HG03457 (cell line): ENCODE measurements around the gene UNG.
"Not testable (repeated sequence)": the region's sequence is repeated elsewhere in the genome, so short reads cannot be mapped to it uniquely, and the experiment has no call there.

Source experiments
- ATAC-seq: cut with Tn5 transposase; IDR thresholded peaks from one replicate; pipeline ENCODE4 v1.9.1; 2021; ENCODE audit warnings: moderate number of reproducible peaks; ENCODE audit not compliant: unreplicated experiment

Gene UNG

DNA sequence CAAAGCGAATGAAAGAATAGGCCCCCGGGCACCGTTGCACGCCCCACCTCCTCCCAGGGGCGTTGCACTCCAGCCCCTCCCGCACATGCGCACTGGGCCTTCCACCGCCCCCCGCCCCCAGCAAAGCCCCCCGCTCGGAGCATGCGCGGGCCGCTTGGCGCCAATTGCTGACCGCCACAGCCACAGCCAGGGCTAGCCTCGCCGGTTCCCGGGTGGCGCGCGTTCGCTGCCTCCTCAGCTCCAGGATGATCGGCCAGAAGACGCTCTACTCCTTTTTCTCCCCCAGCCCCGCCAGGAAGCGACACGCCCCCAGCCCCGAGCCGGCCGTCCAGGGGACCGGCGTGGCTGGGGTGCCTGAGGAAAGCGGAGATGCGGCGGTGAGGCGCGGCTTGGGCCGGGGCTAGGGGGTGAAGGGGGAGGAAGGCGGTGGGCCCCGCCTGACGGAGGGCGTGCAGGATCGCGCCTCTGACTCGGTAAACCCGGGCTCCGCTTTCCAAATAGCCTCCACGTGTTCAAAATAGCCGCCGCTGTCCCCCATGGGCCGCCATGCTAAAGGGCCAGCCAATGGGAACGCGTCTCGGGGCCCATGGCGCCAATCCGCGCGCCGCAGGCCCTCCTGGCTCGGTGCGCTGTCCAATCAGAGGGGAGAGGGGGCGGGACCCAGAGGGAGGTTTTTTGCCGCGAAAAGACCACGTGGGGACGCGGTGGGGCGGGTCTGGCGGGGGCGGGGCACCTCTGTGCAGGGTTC, at the start of gene UNG:
UNG (plus strand) TSS at position 163 of the 748 bp plus-strand sequence; CDS start at position 246, 83 bp downstream.
- ATAC-seq = peak; percentile 83

DNA sequence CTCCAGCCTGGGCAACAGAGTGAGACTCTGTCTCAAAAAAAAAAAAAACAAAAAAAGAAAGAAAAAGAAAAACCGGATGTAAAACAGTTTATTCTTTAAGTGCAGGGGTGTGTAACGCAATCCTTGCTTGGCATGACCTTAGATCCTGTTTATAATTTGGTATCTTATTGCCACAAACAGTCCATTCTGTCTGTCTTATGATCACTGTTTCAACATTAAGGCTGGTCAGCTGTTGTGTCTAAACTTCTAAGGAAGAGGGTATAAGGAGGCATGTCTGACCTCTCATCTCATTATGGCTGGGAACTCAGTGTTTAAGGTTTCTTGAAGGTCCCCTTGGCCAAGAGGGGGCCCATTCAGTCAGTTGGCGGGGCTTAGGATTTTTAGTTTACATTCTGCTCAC, 48.7 kb upstream of the UNG start:
- ATAC-seq = not testable (repeated sequence)

DNA sequence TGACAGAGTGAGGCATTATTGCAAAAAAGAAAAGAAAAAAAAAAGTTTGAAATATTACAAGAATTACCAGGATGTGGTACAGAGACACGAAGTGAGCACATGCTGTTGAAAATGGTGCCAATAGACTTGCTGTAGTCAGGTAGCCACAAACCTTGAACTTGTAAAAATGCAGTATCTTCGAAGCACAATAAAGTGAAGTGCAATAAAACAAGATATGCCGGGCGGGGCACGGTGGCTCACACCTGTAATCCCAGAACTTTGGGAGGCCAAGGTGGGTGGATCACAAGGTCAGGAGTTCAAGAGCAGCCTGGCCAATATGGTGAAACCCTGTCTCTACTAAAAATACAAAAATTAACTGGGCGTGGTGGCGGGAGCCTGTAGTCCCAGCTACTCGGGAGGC, 47.6 kb upstream of the UNG start:
- not testable (repeated sequence) for ATAC-seq

GRCh38 chr12:109052097-109052413, 45.3 kb upstream of the UNG start:
- ATAC-seq = no peak

DNA sequence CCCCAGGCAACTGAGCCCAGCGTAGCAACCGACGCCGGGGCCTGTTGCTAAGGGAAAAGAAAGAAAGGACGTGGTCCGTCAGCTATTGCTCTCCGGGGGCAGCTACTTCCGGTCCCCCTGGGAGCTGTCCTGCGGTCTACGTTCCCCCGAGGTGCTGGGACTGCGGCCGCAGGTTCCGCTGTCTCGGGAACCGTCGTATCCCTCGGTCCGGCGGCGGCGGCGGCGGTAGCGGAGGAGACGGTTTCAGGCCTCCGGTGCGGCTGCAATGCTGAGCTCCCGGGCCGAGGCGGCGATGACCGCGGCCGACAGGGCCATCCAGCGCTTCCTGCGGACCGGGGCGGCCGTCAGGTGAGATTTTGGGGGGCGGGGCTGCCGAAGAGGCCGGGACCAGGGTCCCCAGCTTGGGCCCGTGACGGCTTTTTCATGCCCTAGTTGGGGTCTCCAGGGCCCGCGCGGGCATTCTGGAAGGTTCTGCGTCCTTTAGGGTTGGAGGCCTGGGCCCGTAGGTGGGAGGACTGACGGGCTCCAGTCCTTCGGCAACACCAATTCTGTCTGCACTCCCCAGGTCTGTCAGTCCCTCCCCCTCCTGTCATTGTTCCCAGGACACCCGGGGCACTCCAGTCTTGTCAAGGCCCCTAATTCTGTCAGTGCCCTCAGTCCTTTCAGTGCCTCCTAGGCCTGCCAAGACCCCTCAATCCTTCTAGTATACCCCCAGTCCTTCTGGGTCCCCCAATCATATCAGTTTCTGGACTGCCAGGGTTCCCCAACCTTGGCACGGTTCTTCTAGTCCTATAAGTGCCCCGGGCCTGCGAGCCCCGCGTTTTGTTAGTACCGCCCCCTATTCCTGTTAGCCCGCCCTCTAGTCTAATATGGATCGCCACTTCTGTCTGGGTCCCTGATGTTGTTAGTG, 44.7 kb upstream of the UNG start, which contains the start of gene USP30:
USP30 (plus strand) TSS at position 163 of the 910 bp plus-strand sequence; CDS start at position 266, 103 bp downstream.
- ATAC-seq = peak; percentile 55

DNA sequence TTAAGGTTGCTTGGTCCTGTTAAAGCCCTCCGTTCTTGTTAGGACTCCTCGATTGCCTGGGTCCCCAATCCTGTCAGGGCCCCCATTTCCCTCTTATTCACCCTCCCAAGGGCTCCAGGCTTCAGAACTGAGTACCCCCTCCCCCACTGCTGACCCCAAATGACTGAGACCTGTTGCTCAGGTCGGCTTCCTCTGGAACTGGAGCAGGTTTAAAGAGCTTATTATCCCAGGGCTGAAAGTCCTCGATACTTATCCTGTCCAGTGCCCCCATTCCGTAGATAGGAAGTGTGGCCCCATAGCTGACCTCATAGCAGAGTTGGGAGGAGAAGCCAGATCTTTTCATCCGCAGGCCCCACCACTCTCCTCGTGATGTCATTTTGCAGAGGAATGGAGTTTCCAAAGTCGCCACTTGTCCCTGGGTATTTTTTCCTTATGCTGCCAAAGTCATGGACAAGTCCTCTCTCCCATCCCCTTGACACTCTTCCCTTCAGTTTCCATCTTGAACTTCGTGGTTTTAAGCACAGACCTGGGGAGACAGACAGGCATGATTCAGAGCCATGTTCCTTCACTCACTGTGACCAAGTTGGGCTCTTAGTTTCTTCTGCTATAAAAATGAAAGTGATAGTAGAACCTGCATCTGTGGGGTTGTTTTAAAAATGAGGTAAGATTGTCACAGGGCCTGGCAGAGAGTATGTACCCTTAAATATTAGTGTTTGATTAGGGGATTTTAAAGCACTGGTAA, 43.8 kb upstream of the UNG start:
- ATAC-seq = no peak

GRCh38 chr12:109054124-109054513, 43.3 kb upstream of the UNG start:
- not testable (repeated sequence) for ATAC-seq

DNA sequence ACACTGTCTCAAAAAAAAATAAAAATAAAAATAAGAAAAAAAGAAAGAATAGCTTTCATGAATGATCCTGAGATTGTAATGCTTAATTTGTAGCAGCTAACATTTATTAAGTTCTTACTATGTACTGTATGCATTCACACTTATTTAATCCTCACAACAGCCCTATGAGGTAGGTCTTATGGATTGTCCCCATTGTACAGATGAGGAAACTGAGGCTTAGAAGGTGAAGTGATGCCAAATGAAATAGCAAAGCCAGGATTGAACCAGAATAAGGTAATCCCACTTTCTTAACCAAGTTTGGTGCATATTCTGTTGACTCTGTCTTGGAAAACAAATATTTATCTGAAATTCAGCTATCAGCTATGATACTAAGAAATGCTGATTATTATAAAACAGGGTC, 42.9 kb upstream of the UNG start:
- no peak for ATAC-seq

GRCh38 chr12:109056891-109057290, 40.5 kb upstream of the UNG start:
- no peak for ATAC-seq

DNA sequence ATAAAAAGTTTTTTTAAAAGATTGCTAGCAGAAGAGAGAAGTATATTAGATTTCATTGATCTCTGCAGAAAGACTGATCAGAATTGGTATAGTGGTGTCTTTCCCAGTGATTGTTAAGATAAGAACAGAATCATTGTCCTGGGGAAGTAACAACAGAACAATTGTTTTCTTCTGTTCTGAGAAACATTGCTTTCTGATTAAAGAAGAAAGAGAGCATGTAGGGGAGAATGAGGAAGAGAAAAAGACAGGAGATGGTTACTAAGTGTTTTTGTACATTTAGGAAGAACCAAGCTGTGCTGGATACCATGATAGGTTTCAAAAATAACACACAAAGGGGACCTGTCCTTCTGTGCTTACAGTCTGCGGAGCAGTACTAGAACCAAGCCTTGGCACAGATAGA, 40.0 kb upstream of the UNG start:
- ATAC-seq = no peak

DNA sequence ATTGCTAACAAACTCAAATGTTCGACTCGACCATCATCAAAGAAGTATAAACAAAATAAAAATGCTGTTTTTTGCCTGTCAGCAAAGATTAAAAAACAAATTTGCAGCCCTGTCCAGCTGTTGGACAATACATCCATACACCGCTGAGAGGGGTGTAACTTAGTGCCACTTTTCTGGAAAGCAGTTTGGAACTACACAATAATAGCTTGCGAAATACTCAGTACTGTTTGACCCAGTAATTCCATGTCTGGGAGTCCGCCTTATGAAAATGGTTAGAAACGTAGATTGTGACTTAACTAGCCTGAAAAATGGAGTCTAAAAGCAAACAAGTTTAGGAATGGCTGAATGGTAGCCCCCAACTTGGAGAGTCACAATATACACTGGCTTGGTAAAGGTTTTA, 38.6 kb upstream of the UNG start:
- no peak for ATAC-seq

DNA sequence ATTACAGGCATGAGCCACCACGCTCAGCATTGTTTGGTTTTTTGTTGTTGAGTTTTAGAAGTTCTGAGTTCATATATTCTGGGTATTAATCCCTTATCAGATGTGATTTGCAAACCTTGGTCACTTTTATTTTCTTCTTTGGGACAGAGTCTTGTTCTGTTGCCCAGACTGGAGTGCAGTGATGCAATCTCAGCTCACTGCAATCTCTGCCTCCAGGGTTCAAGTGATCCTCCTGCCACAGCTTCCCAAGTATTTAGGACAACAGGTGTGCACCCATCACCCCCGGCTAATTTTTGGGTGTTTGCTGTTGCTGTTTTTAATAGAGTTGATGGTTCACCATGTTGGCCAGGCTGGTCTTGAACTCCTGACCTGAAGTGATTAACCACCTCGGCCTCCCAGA, 33.3 kb upstream of the UNG start:
- no peak for ATAC-seq

- no peak for ATAC-seq
Observed at GRCh38 chr12:109065154-109065852, 32.1 kb upstream of the UNG start.

- ATAC-seq = no peak
Observed at GRCh38 chr12:109065853-109066193, 31.6 kb upstream of the UNG start.

- ATAC-seq = no peak
Observed at GRCh38 chr12:109069307-109070271, 27.8 kb upstream of the UNG start.

- no peak for ATAC-seq
Observed at GRCh38 chr12:109074866-109075265, 22.5 kb upstream of the UNG start.

DNA sequence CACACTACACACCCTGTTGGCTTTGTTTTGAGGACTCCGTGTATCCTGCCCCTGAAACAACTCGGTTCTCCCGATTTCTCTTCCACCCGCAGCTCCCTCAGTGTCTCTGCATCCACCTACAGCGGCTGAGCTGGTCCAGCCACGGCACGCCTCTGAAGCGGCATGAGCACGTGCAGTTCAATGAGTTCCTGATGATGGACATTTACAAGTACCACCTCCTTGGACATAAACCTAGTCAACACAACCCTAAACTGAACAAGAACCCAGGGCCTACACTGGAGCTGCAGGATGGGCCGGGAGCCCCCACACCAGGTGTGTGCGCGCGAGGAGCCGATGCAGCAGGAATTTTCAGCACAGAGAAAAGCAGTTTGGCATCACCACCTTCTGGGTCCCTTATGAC, 14.6 kb upstream of the UNG start:
- ATAC-seq = no peak

DNA sequence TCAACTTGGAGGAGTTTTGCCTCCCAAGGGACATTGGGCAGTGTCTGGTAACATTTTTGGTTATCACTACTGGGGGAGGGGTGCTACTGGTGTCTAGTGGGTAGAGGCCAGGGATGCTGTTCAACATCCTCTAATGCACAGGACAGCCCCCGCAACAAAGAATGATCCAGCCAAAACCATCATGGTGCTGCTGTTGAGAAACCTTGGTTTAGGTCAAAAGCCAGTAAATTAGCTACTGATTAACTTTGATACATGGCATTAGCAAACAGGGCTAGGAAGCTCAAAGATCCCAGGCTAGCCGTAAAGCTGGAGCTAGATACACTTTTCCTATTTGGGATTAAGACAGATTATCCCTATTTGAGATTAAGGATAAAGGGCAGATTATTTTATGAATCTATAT, 13.0 kb upstream of the UNG start:
- ATAC-seq = no peak

GRCh38 chr12:109085590-109085989, 11.8 kb upstream of the UNG start:
- ATAC-seq = no peak

GRCh38 chr12:109087250-109087649, 10.1 kb upstream of the UNG start:
- no peak for ATAC-seq
